NCI-H2196 (cell line): ENCODE data around the gene TBC1D19.
"Not testable (repeated sequence)": the region's sequence is repeated elsewhere in the genome, so short reads cannot be mapped to it uniquely, and the experiment has no call there.

Source experiments
- DNase-seq: peaks from one replicate; lab custom pipeline; 2025; ENCODE audit not compliant: unreplicated experiment; lab: John Stamatoyannopoulos, UW

TBC1D19 gene

GRCh38 chr4:26594778-26595177 lies 10.9 kb downstream of the TBC1D19 start:
- no peak for DNase-seq

GRCh38 chr4:26596843-26597242 lies 13.0 kb downstream of the TBC1D19 start:
- DNase-seq: no peak

DNA sequence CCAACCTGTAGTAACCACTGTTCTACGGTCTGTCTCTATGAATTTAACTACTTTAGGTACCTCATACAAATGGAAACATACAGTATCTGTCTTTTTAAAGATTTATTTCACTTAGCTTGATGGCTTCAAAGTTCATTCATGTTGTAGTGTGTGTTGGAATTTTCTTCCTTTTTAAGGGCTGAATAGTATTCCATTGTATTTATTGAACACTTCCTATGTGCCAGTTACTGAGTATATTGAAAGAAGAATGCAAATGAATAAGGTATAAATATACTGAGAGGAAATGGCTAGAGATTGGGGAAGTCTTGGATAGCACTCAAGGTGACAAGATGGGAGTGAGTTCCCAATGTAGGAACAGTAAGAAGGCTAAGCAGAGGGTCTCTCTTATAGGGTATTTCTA lies 17.3 kb downstream of the TBC1D19 start:
- DNase-seq: no peak

DNA sequence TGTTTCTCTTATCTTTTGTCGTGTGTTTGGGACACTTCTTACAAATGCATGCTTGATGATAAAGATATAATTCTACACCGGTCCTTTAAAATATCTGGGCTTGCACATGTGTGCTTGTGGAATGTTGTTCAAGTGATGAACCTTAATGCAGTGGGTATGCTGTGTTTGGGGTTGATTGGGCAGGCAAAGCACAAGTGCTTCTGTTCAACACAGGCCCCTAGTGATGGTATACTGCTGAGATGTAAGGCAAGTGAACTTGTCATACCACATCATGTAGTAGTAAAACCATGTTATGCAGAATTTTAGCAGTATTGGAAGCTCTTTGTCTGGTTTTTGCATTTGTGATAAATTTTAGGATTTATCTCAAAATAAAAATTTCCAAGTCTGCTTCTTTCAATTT lies 23.9 kb downstream of the TBC1D19 start:
- DNase-seq: no peak

DNA sequence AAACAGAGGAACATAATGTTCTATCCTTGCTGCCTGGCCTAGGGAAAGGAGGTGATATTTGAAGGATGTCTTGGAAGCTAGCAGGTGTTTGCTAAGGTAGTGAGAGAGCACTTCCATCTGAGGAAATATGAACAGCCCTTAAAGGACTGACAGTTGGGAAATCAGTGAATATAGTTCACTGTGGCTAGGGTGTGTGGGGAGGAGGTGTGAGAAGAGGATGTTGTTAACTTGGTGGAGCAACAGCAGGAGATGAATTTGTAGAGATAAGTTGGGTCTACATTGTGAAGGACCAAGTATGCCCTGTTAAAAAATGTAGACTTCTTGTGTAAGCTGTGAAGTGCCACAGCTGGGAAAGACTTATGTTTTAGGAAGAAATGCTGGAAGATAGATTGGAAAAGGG lies 25.5 kb downstream of the TBC1D19 start:
- no peak for DNase-seq

- DNase-seq: no peak
These were observed 26.0 kb downstream of the TBC1D19 start for GRCh38 chr4:26609868-26610267.

GRCh38 chr4:26611372-26611771 lies 27.5 kb downstream of the TBC1D19 start:
- DNase-seq: no peak

- DNase-seq: no peak
These were observed 28.0 kb downstream of the TBC1D19 start for GRCh38 chr4:26611885-26612284.

GRCh38 chr4:26613237-26613636 lies 29.4 kb downstream of the TBC1D19 start:
- DNase-seq: no peak

DNA sequence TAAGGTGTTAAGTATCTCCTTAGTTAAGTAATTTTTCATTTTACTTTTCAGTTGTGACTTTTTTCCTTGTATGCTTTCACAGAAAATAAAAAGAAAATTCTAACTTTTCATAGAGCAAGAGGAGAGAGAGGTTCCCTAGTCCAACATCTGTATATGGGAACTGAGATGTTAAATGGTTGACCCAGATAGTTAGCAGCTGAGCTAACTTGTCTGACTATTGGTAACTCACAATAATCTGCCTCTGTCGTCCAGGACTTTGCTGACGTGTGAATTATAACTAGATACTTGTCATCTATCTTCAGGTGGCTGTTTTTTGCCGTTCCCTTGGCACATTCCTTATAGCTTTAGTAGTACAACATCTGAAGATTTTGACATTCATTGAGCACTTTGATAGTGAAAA lies 29.9 kb downstream of the TBC1D19 start:
- no peak for DNase-seq

DNA sequence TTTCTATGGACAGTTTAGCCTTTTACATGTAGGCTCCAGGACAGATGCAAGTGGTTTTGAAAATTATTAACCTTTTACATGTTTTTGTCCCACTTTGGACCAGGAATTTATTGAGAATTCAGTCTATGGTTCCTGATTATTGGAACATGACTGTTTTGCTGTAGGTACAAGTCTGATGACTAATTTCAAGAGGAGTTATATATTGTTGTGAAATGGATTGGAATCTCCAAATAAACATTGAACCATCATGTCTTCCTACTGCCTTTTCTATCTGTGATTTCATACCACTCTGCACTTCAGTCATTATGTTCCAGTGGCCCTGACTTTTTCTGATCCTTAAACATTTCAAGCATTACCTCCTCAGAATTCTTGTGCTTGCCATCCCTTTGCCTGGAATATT lies 35.9 kb downstream of the TBC1D19 start:
- DNase-seq: no peak

- no peak for DNase-seq
These were observed 37.5 kb downstream of the TBC1D19 start for GRCh38 chr4:26621366-26621765.

DNA sequence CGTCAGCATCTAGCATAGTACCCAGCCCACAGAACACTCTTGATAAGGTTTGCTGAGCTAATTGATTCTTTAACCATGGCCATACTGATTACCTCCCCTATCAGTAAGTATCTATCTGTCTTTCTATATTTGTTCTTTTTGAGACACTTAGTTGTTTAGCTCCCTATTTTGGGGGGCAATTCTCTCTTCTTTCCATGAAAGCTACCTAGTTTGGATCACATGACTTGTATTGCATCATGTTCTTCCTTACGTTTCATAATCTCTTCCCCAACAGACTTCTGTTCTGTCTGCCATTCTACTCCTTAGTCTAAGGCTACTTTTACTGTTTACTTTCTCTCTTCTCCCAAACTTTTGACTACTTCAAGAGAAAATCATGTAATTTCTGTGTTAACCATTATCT lies 39.0 kb downstream of the TBC1D19 start:
- DNase-seq: no peak

DNA sequence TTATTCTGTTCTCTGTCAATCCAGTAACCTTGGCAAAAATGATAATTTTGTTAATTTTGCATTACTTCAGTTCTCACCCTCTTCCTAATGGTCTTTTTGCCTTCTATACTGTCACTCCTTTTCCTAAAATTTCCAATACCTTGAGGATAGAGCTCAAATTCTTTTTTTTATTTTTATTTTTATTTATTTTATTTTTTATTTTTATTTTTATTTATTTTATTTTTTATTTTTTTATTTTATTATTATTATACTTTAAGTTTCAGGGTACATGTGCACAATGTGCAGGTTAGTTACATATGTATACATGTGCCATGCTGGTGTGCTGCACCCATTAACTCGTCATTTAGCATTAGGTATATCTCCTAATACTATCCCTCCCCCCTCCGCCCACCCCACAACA lies 42.8 kb downstream of the TBC1D19 start:
- DNase-seq: not testable (repeated sequence)

DNA sequence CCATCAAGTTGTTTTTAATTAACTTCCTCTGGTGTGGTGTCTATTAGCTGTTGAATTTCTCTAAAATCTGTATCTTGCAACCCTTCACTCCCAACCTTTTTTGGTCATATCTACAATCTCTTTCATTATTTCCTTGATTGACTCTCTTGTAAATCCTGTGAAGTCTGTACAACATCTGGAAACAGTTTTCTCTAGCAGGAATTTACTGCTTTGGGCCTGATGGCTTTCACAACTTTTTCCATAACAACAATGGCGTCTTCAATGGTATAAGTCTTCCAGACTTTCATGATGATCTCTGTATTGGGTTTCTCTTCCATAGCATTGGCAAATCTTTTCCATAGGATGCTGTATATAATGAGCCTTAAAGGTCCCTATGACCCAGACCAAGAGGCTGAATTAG lies 49.0 kb downstream of the TBC1D19 start:
- no peak for DNase-seq

- no peak for DNase-seq
These were observed 50.4 kb downstream of the TBC1D19 start for GRCh38 chr4:26634237-26634636.

- no peak for DNase-seq
These were observed 52.6 kb downstream of the TBC1D19 start for GRCh38 chr4:26636458-26636857.

GRCh38 chr4:26640639-26641038 lies 56.8 kb downstream of the TBC1D19 start:
- DNase-seq: not testable (repeated sequence)

- no peak for DNase-seq
These were observed 63.8 kb downstream of the TBC1D19 start for GRCh38 chr4:26647523-26648224.

- no peak for DNase-seq
These were observed 64.4 kb downstream of the TBC1D19 start for GRCh38 chr4:26648260-26648659.

GRCh38 chr4:26660261-26660660 lies 76.4 kb downstream of the TBC1D19 start:
- no peak for DNase-seq

GRCh38 chr4:26663888-26664287 lies 80.0 kb downstream of the TBC1D19 start:
- DNase-seq: no peak

- DNase-seq: no peak
These were observed 87.1 kb downstream of the TBC1D19 start for GRCh38 chr4:26670903-26671537.
